Measurements from ENCODE around the gene PEX11B. TPM values are rescaled to one million over a fixed set of nuclear protein-coding genes. Genes with fewer than 3 reads are reported as not detected.
A peak's percentile ranks its signal among the peaks of the same experiment; 100 is the strongest.

Gene PEX11B
- polyA plus RNA-seq, 1 donor (not counting 4 experiments of a cell fraction or from before 2014, with no cell fraction given) = 97.7 TPM

DNA sequence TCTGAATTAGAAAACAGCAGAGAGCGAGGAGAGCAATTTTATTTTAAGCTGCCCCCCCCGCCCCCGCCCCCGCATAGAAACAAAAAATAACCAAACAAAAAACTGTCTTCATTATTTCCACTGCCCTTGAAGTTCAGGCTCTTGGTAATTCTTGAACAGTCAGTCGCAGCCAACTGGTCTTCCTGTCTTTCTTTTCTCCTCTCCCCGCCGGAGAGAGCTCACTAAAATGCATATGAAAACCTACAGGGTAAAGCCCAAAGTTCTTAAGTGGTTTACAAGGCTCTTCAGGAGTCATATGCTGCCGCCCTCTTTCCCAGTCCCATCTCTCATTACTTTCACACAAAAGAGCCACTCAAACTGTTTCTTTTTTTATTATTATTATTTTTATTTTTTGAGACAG is 31.7 kb downstream of the PEX11B start:
- dilution Hi-C loops (cut with MboI; ENCODE audit: extremely low pct_ligation_motif_present, low sequenced_read_pairs) = no loop called here
- H4K20me1 ChIP-seq (ENCODE audit: control insufficient read depth, extremely low read depth, insufficient read depth, low read length) = no peaks in the 10 kb centered on the region
- TF ChIP-seq, protein P1, sequence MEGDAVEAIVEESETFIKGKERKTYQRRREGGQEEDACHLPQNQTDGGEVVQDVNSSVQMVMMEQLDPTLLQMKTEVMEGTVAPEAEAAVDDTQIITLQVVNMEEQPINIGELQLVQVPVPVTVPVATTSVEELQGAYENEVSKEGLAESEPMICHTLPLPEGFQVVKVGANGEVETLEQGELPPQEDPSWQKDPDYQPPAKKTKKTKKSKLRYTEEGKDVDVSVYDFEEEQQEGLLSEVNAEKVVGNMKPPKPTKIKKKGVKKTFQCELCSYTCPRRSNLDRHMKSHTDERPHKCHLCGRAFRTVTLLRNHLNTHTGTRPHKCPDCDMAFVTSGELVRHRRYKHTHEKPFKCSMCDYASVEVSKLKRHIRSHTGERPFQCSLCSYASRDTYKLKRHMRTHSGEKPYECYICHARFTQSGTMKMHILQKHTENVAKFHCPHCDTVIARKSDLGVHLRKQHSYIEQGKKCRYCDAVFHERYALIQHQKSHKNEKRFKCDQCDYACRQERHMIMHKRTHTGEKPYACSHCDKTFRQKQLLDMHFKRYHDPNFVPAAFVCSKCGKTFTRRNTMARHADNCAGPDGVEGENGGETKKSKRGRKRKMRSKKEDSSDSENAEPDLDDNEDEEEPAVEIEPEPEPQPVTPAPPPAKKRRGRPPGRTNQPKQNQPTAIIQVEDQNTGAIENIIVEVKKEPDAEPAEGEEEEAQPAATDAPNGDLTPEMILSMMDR (optimal IDR thresholded peaks at IDR 0.05 in 1 of 3, IDR thresholded peaks at IDR 0.05 in 1 of 3, conservative IDR thresholded peaks at IDR 0.05 in 1 of 3; ENCODE audit: extremely low read depth in 1 of 3, insufficient read depth in 2 of 3, low read length in 3 of 3) = no peak
- TF ChIP-seq EZH2 (IDR thresholded peaks at IDR 0.05; ENCODE audit: low read length) = no peak
- no peaks in the 10 kb centered on the region for H3K36me3 ChIP-seq (ENCODE audit: control insufficient read depth in 2 of 2, extremely low read depth in 1 of 2, insufficient read depth in 2 of 2, low read length in 2 of 2)
- H3K27me3 ChIP-seq (ENCODE audit: control insufficient read depth, extremely low read depth, insufficient read depth, low read length) = no peaks in the 10 kb centered on the region
- no peaks in the 10 kb centered on the region for H3K79me2 ChIP-seq (ENCODE audit: control insufficient read depth, insufficient read depth, low read length)
- no peak overlapping the region for H3K4me2 ChIP-seq (ENCODE audit: control insufficient read depth, extremely low read depth, insufficient read depth, low read depth, low read length)
- no peak overlapping the region for H3K27ac ChIP-seq (ENCODE audit: control insufficient read depth, insufficient read depth, low read length)
- no peak for DNase-seq (ENCODE audit: low read depth, low spot score)
- H3K4me1 ChIP-seq (ENCODE audit: control insufficient read depth, extremely low read depth, insufficient read depth, low read length) = peaks cover 20% of the 10 kb centered on the region
- H3K9me1 ChIP-seq (ENCODE audit: control insufficient read depth, extremely low read depth, insufficient read depth, low read length) = no peaks in the 10 kb centered on the region
- no peaks in the 10 kb centered on the region for H3K9me3 ChIP-seq (ENCODE audit: control insufficient read depth, low read depth, low read length)
- H3K9ac ChIP-seq (ENCODE audit: control insufficient read depth, extremely low read depth, insufficient read depth, low read length) = no peak overlapping the region
- no peak for FAIRE-seq
- no peak overlapping the region for H2AFZ ChIP-seq (ENCODE audit: control insufficient read depth, low read length)
- H3K4me3 ChIP-seq (ENCODE audit: control insufficient read depth in 2 of 3, extremely low read depth in 1 of 3, insufficient read depth in 2 of 3, low read depth in 1 of 3, low read length in 3 of 3) = no peak overlapping the region

- Histone ChIP-seq H3K4me2 (ENCODE audit: control insufficient read depth, extremely low read depth, insufficient read depth, low read depth, low read length) (peak overlapping the region; percentile 54), H3K36me3 (ENCODE audit: control insufficient read depth in 2 of 2, extremely low read depth in 1 of 2, insufficient read depth in 2 of 2, low read length in 2 of 2) (no peaks in the 10 kb centered on the region), H3K27ac (ENCODE audit: control insufficient read depth, insufficient read depth, low read length) (no peak overlapping the region), H4K20me1 (ENCODE audit: control insufficient read depth, extremely low read depth, insufficient read depth, low read length) (no peaks in the 10 kb centered on the region), H3K4me3 (ENCODE audit: control insufficient read depth in 2 of 3, extremely low read depth in 1 of 3, insufficient read depth in 2 of 3, low read depth in 1 of 3, low read length in 3 of 3) (peak overlapping the region; percentile 19 to 76 (median 50)), H3K9ac (ENCODE audit: control insufficient read depth, extremely low read depth, insufficient read depth, low read length) (no peak overlapping the region), H3K79me2 (ENCODE audit: control insufficient read depth, insufficient read depth, low read length) (no peaks in the 10 kb centered on the region), H3K9me3 (ENCODE audit: control insufficient read depth, low read depth, low read length) (no peaks in the 10 kb centered on the region), H2AFZ (ENCODE audit: control insufficient read depth, low read length) (peak overlapping the region; percentile 95), H3K9me1 (ENCODE audit: control insufficient read depth, extremely low read depth, insufficient read depth, low read length) (no peaks in the 10 kb centered on the region), H3K27me3 (ENCODE audit: control insufficient read depth, extremely low read depth, insufficient read depth, low read length) (no peaks in the 10 kb centered on the region), H3K4me1 (ENCODE audit: control insufficient read depth, extremely low read depth, insufficient read depth, low read length) (peaks cover 16% of the 10 kb centered on the region)
- FAIRE-seq (no peak), DNase-seq (ENCODE audit: low read depth, low spot score) (no peak)
- no peak for TF ChIP-seq EZH2 (IDR thresholded peaks at IDR 0.05; ENCODE audit: low read length)
- TF ChIP-seq, protein P1 (optimal IDR thresholded peaks at IDR 0.05 in 1 of 3, IDR thresholded peaks at IDR 0.05 in 1 of 3, conservative IDR thresholded peaks at IDR 0.05 in 1 of 3; ENCODE audit: extremely low read depth in 1 of 3, insufficient read depth in 2 of 3, low read length in 3 of 3) = no peak
- dilution Hi-C loops (cut with MboI; ENCODE audit: extremely low pct_ligation_motif_present, low sequenced_read_pairs) = no loop called here
These were observed 32.1 kb downstream of the PEX11B start for GRCh38 chr1:145886390-145886789.
